Kidney capillary endothelial cell (primary cell): Measurements from ENCODE around the gene PRKG2.
"Not testable (repeated sequence)": the region's sequence is repeated elsewhere in the genome, so short reads cannot be mapped to it uniquely, and the experiment has no call there.

Experiments used
- DNase-seq: peaks from one replicate; pipeline ENCODE4 v3.0.0-alpha.2; 2018; ENCODE audit warnings: low spot score

PRKG2 gene

DNA sequence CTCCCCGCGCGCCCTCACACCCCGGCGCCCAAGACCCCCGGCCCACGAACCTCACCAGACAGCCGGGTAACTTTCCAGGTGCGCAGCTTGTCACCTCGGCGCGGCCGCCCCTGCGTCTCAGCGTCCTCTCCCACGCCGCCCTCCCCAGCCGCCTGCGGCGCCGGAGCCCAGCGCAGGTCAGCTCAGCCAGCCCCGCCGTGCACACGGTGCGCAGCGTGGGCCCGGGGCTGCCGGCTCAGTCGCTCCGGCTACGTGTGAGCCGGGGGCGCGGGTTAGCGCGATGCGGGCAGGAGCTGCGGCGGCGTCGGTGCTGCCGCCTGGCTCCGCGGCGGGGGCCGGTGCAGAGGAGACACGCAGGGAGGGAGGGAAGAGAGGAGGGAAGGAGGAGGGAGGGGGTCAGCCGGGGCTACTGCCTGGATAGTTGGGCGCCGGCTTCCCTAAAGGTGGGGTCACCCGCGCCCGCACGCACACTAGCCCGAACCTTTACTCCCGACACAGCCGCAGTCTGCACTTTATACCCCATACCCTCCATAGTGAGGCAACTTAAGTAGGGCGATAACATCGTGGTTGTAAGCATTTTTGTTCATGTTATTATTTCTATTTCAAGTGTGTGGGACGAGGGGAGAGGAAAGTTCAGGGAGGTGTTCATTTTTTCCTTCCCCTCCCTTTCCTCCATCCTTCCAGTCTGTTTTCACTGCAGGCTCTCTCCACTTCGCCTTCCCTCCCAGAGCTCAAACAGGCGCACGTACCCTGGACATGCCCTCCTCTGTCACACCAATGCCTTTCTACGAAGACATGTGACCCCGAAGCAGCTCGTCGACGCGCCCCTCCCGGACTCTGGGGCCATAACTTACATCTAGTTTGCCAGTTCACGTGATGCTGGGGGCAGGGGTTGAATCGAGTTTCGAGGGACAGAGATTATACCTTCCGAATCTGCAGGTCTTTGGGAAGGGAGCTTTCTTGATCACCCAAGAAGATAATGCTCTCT lies at the start of gene PRKG2:
TSS of gene PRKG2 (minus strand) at position 342 of the 988 bp plus-strand sequence. CDS start 10,175 bp downstream, outside the sequence.
- no peak for DNase-seq

DNA sequence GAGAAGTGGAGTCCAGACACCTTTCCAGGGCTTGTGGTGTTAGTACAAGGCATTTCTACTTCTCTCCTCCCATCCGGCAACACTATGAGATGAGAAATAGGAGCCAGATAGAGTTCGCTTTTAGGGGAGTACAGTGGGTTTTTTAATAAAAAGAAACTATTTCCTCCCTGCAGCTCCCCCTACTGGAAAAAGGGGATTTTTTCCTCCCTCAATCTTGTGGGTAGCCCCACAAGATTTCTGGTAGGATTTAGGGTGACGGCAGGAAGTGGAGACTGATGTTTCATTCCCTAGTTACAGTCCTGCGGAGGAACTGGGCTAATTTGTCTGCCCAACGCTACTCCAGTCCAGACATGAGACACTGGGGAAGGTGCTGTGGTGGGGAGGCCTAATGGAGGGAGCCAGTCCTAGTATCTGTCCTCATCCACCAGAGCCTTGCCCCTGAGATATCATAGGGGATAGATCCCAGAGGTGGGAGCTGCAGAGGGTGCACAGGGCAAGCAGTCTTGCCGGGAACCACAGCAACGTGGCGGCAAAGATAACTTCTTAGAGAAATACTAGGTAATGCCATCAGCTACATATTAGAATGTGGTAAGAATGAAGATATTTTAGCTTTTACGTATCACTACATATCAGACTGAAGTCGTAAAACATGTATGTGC lies 45.5 kb upstream of the PRKG2 start:
- DNase-seq = no peak

- no peak for DNase-seq
Observed at GRCh38 chr4:81258841-81259550, 44.0 kb upstream of the PRKG2 start.

GRCh38 chr4:81257816-81258215 lies 42.8 kb upstream of the PRKG2 start:
- DNase-seq = no peak

DNA sequence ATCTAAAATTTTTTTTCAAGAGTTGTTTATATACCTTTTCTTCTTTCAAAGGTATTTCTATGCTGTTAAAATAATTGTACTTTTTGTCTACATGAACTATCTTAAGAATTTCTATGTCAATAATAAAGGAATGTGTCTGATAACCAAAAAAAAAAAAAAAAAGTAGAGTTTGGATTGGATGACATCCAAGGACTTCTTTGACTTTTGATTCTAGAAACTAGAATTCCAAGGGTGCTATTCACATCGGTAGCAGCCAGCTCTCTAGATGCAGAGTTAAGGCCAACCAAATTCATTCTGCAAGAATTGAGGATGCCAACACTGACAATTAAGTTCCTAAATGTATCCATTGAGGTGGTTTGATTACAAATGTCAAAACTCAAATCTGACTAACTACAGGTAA lies 42.0 kb upstream of the PRKG2 start:
- DNase-seq = no peak

- no peak for DNase-seq
Observed at GRCh38 chr4:81256059-81256970, 41.3 kb upstream of the PRKG2 start.

DNA sequence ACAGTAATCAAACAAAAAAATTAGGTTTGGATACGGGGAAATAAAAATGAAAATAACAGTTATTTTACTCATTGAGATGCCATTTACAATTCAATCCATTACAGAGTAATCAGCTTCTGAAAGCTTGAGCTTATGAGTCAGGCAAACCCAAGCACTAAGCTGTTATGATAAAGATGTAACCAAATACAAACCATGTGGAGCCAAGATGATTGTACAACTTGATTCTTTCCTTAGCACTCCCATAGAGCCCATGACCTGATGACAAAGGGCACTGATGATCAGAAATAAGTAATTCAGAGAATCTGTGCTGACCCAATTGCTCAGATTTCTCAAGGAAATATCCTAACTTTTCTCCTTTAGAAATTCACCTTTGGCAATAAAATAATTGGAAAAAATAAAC lies 40.5 kb upstream of the PRKG2 start:
- DNase-seq = no peak

DNA sequence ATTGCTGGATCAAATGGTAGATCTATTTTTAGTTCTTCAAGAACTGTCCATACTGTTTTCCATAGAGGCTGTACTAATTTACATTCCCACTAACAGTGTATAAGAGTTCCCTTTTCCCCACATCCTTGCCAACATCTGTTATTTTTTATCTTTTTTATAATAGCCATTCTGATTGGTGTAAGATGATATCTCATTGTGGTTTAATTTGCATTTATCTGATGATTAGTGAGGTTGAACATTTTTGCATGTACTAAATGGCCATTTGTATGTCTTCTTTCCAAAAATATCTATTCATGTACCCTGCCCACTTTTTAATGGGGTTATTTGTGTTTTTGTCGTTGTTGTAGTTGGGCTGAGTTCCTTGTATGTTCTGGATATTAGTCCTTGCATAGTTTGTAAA lies 35.4 kb upstream of the PRKG2 start:
- DNase-seq = no peak

DNA sequence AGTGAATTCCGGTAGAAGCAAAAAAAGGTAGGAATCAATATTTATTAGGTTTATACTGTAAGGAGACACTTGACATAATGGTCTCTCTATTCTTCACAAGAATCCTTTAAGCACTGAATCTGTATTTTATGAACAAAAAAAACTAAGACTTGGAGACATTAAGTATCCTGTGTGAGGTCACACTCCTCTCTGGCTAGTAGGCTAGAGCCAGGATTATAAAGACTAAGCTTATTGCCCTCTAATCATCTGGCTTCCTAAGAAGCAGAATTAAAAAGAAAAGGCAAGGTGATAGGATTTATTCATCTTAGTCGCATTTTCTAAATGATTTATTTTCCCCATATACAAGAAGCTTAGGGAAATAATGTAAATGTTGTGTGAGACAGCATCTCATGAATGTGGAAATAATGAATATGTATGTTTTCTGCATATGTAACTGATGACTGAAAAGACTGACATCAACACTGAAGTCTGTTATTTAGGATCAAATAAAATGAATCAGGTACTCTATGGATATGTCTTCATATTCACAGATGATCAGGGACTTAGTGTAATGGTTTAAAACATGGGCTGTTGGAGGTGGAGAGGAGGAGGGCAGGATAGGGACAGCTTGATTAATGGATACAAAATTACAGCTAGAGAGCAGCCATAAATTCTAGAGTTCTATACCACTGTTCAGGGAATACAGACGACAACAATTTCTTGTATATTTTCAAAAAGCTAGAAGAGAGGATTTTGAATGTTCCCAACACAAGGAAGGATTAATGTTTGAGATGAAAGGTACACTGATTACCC lies 30.4 kb upstream of the PRKG2 start:
- DNase-seq = no peak

- DNase-seq = no peak
Observed at GRCh38 chr4:81237791-81238190, 22.8 kb upstream of the PRKG2 start.

- DNase-seq = no peak
Observed at GRCh38 chr4:81235982-81236749, 21.1 kb upstream of the PRKG2 start.

GRCh38 chr4:81227968-81228367 lies 12.9 kb upstream of the PRKG2 start:
- no peak for DNase-seq

DNA sequence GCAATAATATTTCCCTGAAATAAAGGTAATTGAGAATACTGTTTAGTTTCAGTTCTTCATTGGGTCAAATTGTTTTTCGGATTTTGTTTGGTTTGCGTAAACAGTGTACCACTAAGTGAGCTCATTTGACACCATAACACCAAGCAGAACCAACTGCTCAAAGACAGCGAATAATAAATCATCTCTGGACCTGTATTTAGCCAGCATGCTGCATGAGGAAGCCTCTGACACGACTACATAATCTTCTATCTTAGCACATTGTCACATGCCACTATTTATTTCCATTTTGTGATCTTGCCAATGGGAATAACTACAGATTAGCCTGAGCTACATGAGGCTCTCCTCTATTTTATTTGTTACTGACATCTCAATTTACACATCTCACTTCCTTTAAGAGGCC lies 12.1 kb upstream of the PRKG2 start:
- DNase-seq = no peak

DNA sequence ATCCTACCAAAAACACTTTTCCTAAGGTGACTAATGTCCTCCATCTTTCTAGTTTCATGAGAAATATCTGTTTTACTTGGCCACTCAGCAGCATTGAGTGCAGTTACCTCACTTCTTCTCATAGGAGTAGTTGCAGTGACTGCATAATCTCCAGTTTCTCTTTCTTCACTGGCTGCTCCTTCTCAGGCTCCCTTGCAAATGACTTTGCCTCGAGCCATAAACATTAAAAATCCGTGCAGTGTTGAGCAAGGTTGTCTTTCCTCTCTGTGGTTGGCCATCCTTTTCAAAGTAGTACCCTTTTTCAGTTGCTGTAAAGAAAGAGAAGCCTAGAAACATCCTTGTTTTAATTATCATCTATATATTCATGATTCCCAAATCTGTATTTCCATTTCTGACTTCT lies 10.2 kb upstream of the PRKG2 start:
- DNase-seq = no peak

GRCh38 chr4:81222082-81222472 lies 7.1 kb upstream of the PRKG2 start:
- DNase-seq = not testable (repeated sequence)

- no peak for DNase-seq
Observed at GRCh38 chr4:81221303-81222081, 6.5 kb upstream of the PRKG2 start.

GRCh38 chr4:81220271-81220670 lies 5.2 kb upstream of the PRKG2 start:
- no peak for DNase-seq

GRCh38 chr4:81218206-81218605 lies 3.2 kb upstream of the PRKG2 start:
- DNase-seq = no peak

- no peak for DNase-seq
Observed at GRCh38 chr4:81217779-81218178, 2.8 kb upstream of the PRKG2 start.
